H1 (cell line): ENCODE data around the gene GRK5. TPM values are rescaled to one million over a fixed set of nuclear protein-coding genes. Genes with fewer than 3 reads are reported as not detected.

ENCODE experiments used
- CTCF ChIA-PET: fragments of 300-600 bp; sonication (Branson Sonifier 250); formaldehyde crosslinking; loops from one replicate; lab custom pipeline; 2021; ENCODE audit not compliant: partially characterized antibody; lab: Charles Lee
- POLR2A ChIA-PET: fragments of 300-600 bp; sonication (Branson Sonifier 250); formaldehyde crosslinking; loops from one replicate; lab custom pipeline; 2021; ENCODE audit warnings: inconsistent platforms; ENCODE audit not compliant: partially characterized antibody; lab: Charles Lee
- DNase-seq, 2 experiments: peaks; one replicate each; pipeline versions ENCODE4 v3.0.0 to v3.0.0-alpha.2; 2010 to 2022; ENCODE audit warnings: low spot score in 2 of 2, low read depth in 1 of 2, mixed read lengths in 1 of 2
- FAIRE-seq: peaks from 2 replicates; lab custom pipeline; 2011; peaks lifted over from hg19 to GRCh38; lab: Jason Lieb, UNC
- H2AFZ ChIP-seq: 2 replicates; pipeline ENCODE4 v1.8.1; 2012; ENCODE audit warnings: low read length, inconsistent platforms
- H2AK5ac ChIP-seq: 2 replicates; pipeline ENCODE4 v1.6.1; 2013; ENCODE audit warnings: low read depth, low read length
- H2BK120ac ChIP-seq: replicated peaks from 2 replicates; pipeline ENCODE3; 2013; ENCODE audit warnings: low read depth, low read length, inconsistent platforms
- H2BK12ac ChIP-seq: 2 replicates; pipeline ENCODE4 v1.6.1; 2013; ENCODE audit warnings: low read depth, low read length
- H2BK15ac ChIP-seq: 2 replicates; pipeline ENCODE4 v1.6.1; 2013; ENCODE audit warnings: low read length
- H2BK20ac ChIP-seq: 2 replicates; pipeline ENCODE4 v1.6.1; 2013; ENCODE audit warnings: low read length
- H2BK5ac ChIP-seq: 2 replicates; pipeline ENCODE4 v1.6.1; 2013; ENCODE audit warnings: low read depth, low read length
- H3K14ac ChIP-seq: 2 replicates; pipeline ENCODE4 v1.6.1; 2013; ENCODE audit warnings: inconsistent platforms; ENCODE audit not compliant: insufficient read length
- H3K18ac ChIP-seq: 2 replicates; pipeline ENCODE4 v1.6.1; 2013; ENCODE audit warnings: low read length; ENCODE audit errors: extremely low read depth
- H3K23ac ChIP-seq: 2 replicates; pipeline ENCODE4 v1.6.1; 2013; ENCODE audit warnings: inconsistent platforms; ENCODE audit not compliant: insufficient read length
- H3K23me2 ChIP-seq: 2 replicates; pipeline ENCODE4 v1.6.1; 2013; ENCODE audit warnings: low read depth, low read length
- H3K27ac ChIP-seq: 2 replicates; pipeline ENCODE4 v1.6.1; 2011; ENCODE audit warnings: low read depth, low read length, inconsistent platforms
- H3K27me3 ChIP-seq, 4 experiments: replicated peaks in 1 of 4; 1 replicate in 1 of 4; 2 replicates in 3 of 4; pipeline versions ENCODE4 v1.6.1 to v1.8.1; 2011 to 2013; ENCODE audit warnings: low read length in 3 of 4, mild to moderate bottlenecking in 3 of 4, inconsistent platforms in 2 of 4, mixed read lengths in 2 of 4, moderate library complexity in 1 of 4; ENCODE audit not compliant: control insufficient read depth in 3 of 4, insufficient read depth in 3 of 4; ENCODE audit errors: extremely low read depth in 1 of 4
- H3K36me3 ChIP-seq, 4 experiments: 2 replicates each; pipeline versions ENCODE4 v1.6.1 to v1.8.1; 2011 to 2013; ENCODE audit warnings: mild to moderate bottlenecking in 4 of 4, low read length in 3 of 4, moderate library complexity in 2 of 4, control low read depth in 1 of 4, inconsistent platforms in 1 of 4; ENCODE audit not compliant: insufficient read depth in 4 of 4, control insufficient read depth in 2 of 4
- H3K4ac ChIP-seq: replicated peaks from 2 replicates; pipeline ENCODE3; 2013; ENCODE audit warnings: low read length, low read depth, mixed read lengths, inconsistent platforms; ENCODE audit not compliant: insufficient read length
- H3K4me1 ChIP-seq, 4 experiments: replicated peaks in 1 of 4; 1 replicate in 1 of 4; 2 replicates in 3 of 4; pipeline versions ENCODE4 v1.6.1 to v1.8.1; 2011 to 2013; ENCODE audit warnings: low read length in 3 of 4, inconsistent platforms in 2 of 4, mixed read lengths in 1 of 4; ENCODE audit not compliant: insufficient read depth in 4 of 4, control insufficient read depth in 3 of 4
- H3K4me2 ChIP-seq, 2 experiments: 2 replicates each; pipeline versions ENCODE4 v1.6.1 to v1.8.1; 2011 to 2013; ENCODE audit warnings: low read depth in 2 of 2, low read length in 2 of 2, control low read depth in 1 of 2, inconsistent platforms in 1 of 2, mild to moderate bottlenecking in 1 of 2; ENCODE audit not compliant: insufficient read depth in 1 of 2
- H3K4me3 ChIP-seq, 4 experiments: fragments of 200-600, 300-600 bp in 1 of 4; sonication (generic), shearing (Covaris generic), sonication (Bioruptor Twin) in 1 of 4; 2 replicates each; pipeline versions ENCODE4 v1.5.1 to v1.8.1; 2011 to 2016; ENCODE audit warnings: low read length in 4 of 4, low read depth in 3 of 4, control low read depth in 2 of 4, inconsistent platforms in 2 of 4, mild to moderate bottlenecking in 2 of 4, mixed read lengths in 1 of 4, moderate library complexity in 1 of 4; ENCODE audit not compliant: insufficient read depth in 2 of 4; ENCODE audit errors: extremely low read depth in 1 of 4
- H3K56ac ChIP-seq: replicated peaks from 2 replicates; pipeline ENCODE3; 2013; ENCODE audit warnings: low read depth, mild to moderate bottlenecking, mixed read lengths, low read length, inconsistent platforms; ENCODE audit not compliant: insufficient read length
- H3K79me1 ChIP-seq: 2 replicates; pipeline ENCODE4 v1.6.1; 2013; ENCODE audit warnings: low read depth, low read length, control low read depth
- H3K79me2 ChIP-seq, 2 experiments: 2 replicates each; pipeline versions ENCODE4 v1.6.1 to v1.8.1; 2012 to 2013; ENCODE audit warnings: low read length in 2 of 2, mild to moderate bottlenecking in 2 of 2, inconsistent platforms in 1 of 2; ENCODE audit not compliant: insufficient read depth in 2 of 2, control insufficient read depth in 1 of 2
- H3K9ac ChIP-seq, 4 experiments: replicated peaks in 1 of 4; 1 replicate in 1 of 4; 2 replicates in 3 of 4; pipeline versions ENCODE4 v1.6.1 to v1.8.1; 2011 to 2013; ENCODE audit warnings: low read depth in 3 of 4, low read length in 3 of 4, control low read depth in 2 of 4, mild to moderate bottlenecking in 2 of 4, moderate library complexity in 2 of 4, inconsistent platforms in 1 of 4; ENCODE audit errors: extremely low read depth in 1 of 4
- H3K9me3 ChIP-seq, 2 experiments: 2 replicates each; pipeline versions ENCODE4 v1.6.1 to v1.8.1; 2012 to 2013; ENCODE audit warnings: mild to moderate bottlenecking in 2 of 2, moderate library complexity in 2 of 2, control low read depth in 1 of 2, inconsistent platforms in 1 of 2, low read depth in 1 of 2, low read length in 1 of 2, mixed read lengths in 1 of 2; ENCODE audit not compliant: insufficient read depth in 2 of 2
- H4K20me1 ChIP-seq, 2 experiments: replicated peaks in 1 of 2; 2 replicates each; pipeline versions ENCODE3 to v1.8.1; 2011 to 2013; ENCODE audit warnings: inconsistent platforms in 2 of 2, low read length in 2 of 2, mild to moderate bottlenecking in 1 of 2; ENCODE audit not compliant: insufficient read depth in 2 of 2, control insufficient read depth in 1 of 2
- H4K5ac ChIP-seq: 2 replicates; pipeline ENCODE4 v1.6.1; 2013; ENCODE audit warnings: low read length, low read depth, mixed read lengths, inconsistent platforms; ENCODE audit not compliant: insufficient read length
- H4K8ac ChIP-seq: 2 replicates; pipeline ENCODE4 v1.8.0; 2013; ENCODE audit warnings: mild to moderate bottlenecking, moderate library complexity, low read length, inconsistent platforms; ENCODE audit not compliant: insufficient read depth; ENCODE audit errors: extremely low read depth
- H4K91ac ChIP-seq: replicated peaks from 2 replicates; pipeline ENCODE3; 2013; ENCODE audit warnings: low read length, mixed read lengths, inconsistent platforms; ENCODE audit not compliant: insufficient read length
- CBX5 ChIP-seq: fragments of 300-800, 300-1000 bp; sonication (generic); IDR thresholded peaks from 2 replicates; pipeline ENCODE4 v1.7.1; 2016; ENCODE audit warnings: antibody characterized with exemption, low read length, low read depth
- EP300 ChIP-seq, 2 experiments: IDR thresholded peaks; 1 replicate in 1 of 2; 2 replicates in 1 of 2; pipeline ENCODE4 v1.6.1; 2011 to 2012; ENCODE audit warnings: low read depth in 2 of 2, low read length in 2 of 2, mild to moderate bottlenecking in 2 of 2, borderline replicate concordance in 1 of 2, inconsistent platforms in 1 of 2, moderate library complexity in 1 of 2
- EZH2 ChIP-seq: fragments of 200-600 bp; sonication (generic); IDR thresholded peaks from 2 replicates; pipeline ENCODE4 v1.7.1; 2012; ENCODE audit warnings: low read depth, mild to moderate bottlenecking, moderate library complexity, low read length, inconsistent platforms; ENCODE audit not compliant: severe bottlenecking
- HDAC2 ChIP-seq, 2 experiments: fragments of 300-600 bp in 1 of 2; sonication (generic) in 1 of 2; IDR thresholded peaks; 2 replicates each; pipeline ENCODE4 v1.6.1; 2011 to 2012; ENCODE audit warnings: low read depth in 2 of 2, low read length in 2 of 2, mild to moderate bottlenecking in 2 of 2, moderate library complexity in 2 of 2, borderline replicate concordance in 1 of 2, inconsistent platforms in 1 of 2
- MAFK ChIP-seq: IDR thresholded peaks from 2 replicates; pipeline ENCODE4 v1.6.1; 2012; ENCODE audit warnings: low read depth, mild to moderate bottlenecking, improper control_type of control experiment, low read length
- SAP30 ChIP-seq: fragments of 300-600 bp; sonication (generic); IDR thresholded peaks from 2 replicates; pipeline ENCODE4 v1.7.1; 2012; ENCODE audit warnings: low read length, moderate library complexity, mild to moderate bottlenecking, inconsistent platforms; ENCODE audit not compliant: insufficient read depth, insufficient replicate concordance
- SIX5 ChIP-seq: IDR thresholded peaks from 2 replicates; pipeline ENCODE4 v1.6.1; 2011; ENCODE audit warnings: mild to moderate bottlenecking, low read depth, low read length
- SP4 ChIP-seq: IDR thresholded peaks from 2 replicates; pipeline ENCODE4 v1.6.1; 2012; ENCODE audit warnings: low read length, inconsistent platforms
- SRF ChIP-seq: IDR thresholded peaks from 2 replicates; pipeline ENCODE4 v1.6.1; 2011; ENCODE audit warnings: mild to moderate bottlenecking, low read depth, low read length, moderate library complexity
- TAF7 ChIP-seq: optimal IDR thresholded peaks from 2 replicates; pipeline ENCODE3; 2011; ENCODE audit warnings: low read depth, mild to moderate bottlenecking, inconsistent platforms, low read length, moderate library complexity, borderline replicate concordance
- WGBS, 2 experiments: shearing (Covaris generic) in 1 of 2; methylation state at CpG; one replicate each; pipeline versions ENCODE4 v1.1.6 to v1.1.7; 2013 to 2015; ENCODE audit warnings: low lambda C conversion rate in 2 of 2, mixed read lengths in 2 of 2, inconsistent platforms in 1 of 2, low coverage in 1 of 2, missing lambda C conversion rate in 1 of 2; ENCODE audit not compliant: insufficient replicate concordance in 2 of 2, insufficient coverage in 1 of 2, insufficient read length in 1 of 2; ENCODE audit errors: extremely low coverage in 1 of 2, missing lambda C conversion rate in 1 of 2; 5-methylcytosine and 5-hydroxymethylcytosine counted together
- polyA plus RNA-seq, 7 experiments: library from polyadenylated mRNA; depleted of rRNA in 3 of 7; stranded (reverse) in 5 of 7; unstranded in 2 of 7; fragments of >200 nt in 5 of 7; fragments of 200-250 nt in 2 of 7; gene quantifications; 1 replicate in 5 of 7; 2 replicates in 1 of 7; 4 replicates in 1 of 7; pipeline versions ENCODE4 v1.2.1 to v1.2.3, GENCODE V29; 2011 to 2013; ENCODE audit warnings: missing spikeins in 2 of 7, mixed read lengths in 2 of 7
- total RNA-seq: library from RNA; stranded (reverse); fragmentation: NEBNext Ultra II Directional; extraction: Animal tissue kit (Norgen Biotek cat#: 25700); gene quantifications from 2 replicates; pipeline ENCODE4 v1.2.1, GENCODE V29; 2021

GRK5 gene
- total and polyA plus RNA-seq, 2 of the 8 experiments (the other 6 are each of a cell fraction or from before 2014, with no cell fraction given) = 0.54 to 2.5 TPM

DNA sequence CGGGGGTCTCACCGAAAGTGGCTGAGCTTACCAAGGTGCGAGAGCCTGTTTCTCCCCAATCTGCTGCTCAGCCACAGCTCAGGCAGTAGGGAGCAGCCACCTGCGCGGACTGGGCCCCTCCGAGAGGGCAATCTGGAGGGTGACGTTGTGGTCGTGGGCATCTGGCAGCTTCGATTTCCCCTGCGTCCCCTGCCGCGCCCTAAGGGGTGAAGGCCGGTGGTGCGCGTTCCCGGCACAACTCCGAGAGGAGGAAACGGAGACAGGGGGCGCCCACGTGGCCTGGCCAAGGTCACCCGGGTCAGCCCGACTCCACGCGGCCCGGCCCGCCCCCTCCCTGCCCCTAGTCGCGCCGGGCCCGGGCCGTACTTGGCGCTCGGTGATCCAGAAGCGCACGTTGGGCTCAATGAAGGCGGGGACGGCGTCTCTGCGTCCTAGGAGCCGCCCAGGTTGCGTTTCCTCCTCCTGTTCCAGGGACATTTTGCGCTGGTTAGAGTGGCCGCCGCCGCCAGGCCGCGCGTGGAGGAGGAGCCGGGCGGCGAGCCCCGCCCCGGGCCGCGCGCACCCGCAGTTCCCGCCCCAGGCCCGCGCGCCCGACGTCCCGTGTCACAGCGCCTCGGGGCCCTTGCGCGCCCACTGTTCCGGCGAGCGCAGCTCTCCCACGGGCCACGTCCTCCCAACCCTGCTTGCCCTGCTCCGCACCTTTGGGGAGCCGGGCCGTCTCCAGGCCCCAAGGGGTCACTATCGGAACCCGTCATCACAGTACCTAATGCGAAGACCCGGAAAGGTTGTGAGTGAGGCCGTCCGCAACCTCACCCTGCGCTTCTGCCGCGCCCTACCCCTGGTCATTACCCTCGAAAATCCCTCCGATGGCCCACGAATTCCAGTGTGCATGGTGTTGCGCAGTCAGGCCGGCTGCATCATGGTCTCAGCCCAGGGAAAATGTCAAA lies 41.9 kb upstream of the GRK5 start, which contains the start of gene SFXN4:
SFXN4 (minus strand) TSS at position 544 of the 947 bp plus-strand sequence; CDS start at position 477, 67 bp downstream.
- peak within 1 kb of the TSS; percentile 59 to 74 (median 66) for H3K9ac ChIP-seq
- H2BK20ac ChIP-seq = no peak within 1 kb of the TSS
- peak within 1 kb of the TSS; percentile 90 for H4K8ac ChIP-seq
- peak in 1 of 2 experiments; percentile 79 for DNase-seq
- no peak within 1 kb of the TSS for H3K27ac ChIP-seq
- FAIRE-seq = no peak
- H3K27me3 ChIP-seq = no peaks in the 10 kb centered on the region; a peak in 2 of 7 replicates
- no peak within 1 kb of the TSS for H3K23ac ChIP-seq
- CTCF ChIA-PET = interaction anchor here (1.0 to 1.2 kb wide), 2 partner anchors 18 to 26 kb away, joined by 3 read pairs; no protein-coding TSS in a partner anchor
- H2AK5ac ChIP-seq = no peak within 1 kb of the TSS
- H3K4me1 ChIP-seq = peaks cover 0 to 5% (median 0%) of the 10 kb centered on the region in 4 experiments; a peak in 2 of 7 replicates
- H3K18ac ChIP-seq = peak within 1 kb of the TSS; percentile 90
- H3K4me2 ChIP-seq = peak within 1 kb of the TSS; percentile 87 to 99
- H3K9me3 ChIP-seq = no peaks in the 10 kb centered on the region; a peak in 1 of 4 replicates
- H3K14ac ChIP-seq = no peak within 1 kb of the TSS
- peak within 1 kb of the TSS; percentile 88 for H4K91ac ChIP-seq
- H2BK12ac ChIP-seq = no peak within 1 kb of the TSS
- no peak within 1 kb of the TSS; the same call in 1 of the 2 replicates for H2BK5ac ChIP-seq
- peak within 1 kb of the TSS; percentile 41 for H4K5ac ChIP-seq
- H3K4ac ChIP-seq = peak within 1 kb of the TSS; percentile 85
- H3K56ac ChIP-seq = peak within 1 kb of the TSS; percentile 71
- H3K36me3 ChIP-seq = peaks cover 14 to 33% (median 24%) of the 10 kb centered on the region in 4 experiments
- peak within 1 kb of the TSS; percentile 72 for H2AFZ ChIP-seq
- no peak within 1 kb of the TSS for H2BK15ac ChIP-seq
- peaks cover 10% of the 10 kb centered on the region for H3K23me2 ChIP-seq
- POLR2A ChIA-PET = interaction anchor here (0.6 to 2.8 kb wide), 13 partner anchors 11 to 420 kb away, joined by 3 to 9 read pairs (median 3); no protein-coding TSS in a partner anchor
- H2BK120ac ChIP-seq = no peak within 1 kb of the TSS
- WGBS, 2 experiments = 3% methylated on average over 73 of the region's 90 CpGs; no CpG with 5 or more reads in 1 of the 2 experiments
- H3K4me3 ChIP-seq = peak within 1 kb of the TSS; percentile 47 to 80 (median 54)
- no peaks in the 10 kb centered on the region for H3K79me1 ChIP-seq
- no peaks in the 10 kb centered on the region for H3K79me2 ChIP-seq
- no peaks in the 10 kb centered on the region for H4K20me1 ChIP-seq
- TF ChIP-seq EZH2 (no peak), SAP30 (no peak), EP300 (IDR thresholded peaks at IDR 0.05; ENCODE audit: borderline replicate concordance in 1 of 2, low read depth in 2 of 2, low read length in 2 of 2) (no peak), MAFK (no peak), CBX5 (no peak), SIX5 (no peak), TAF7 (peak; percentile 44), SP4 (no peak), HDAC2 (IDR thresholded peaks at IDR 0.05; ENCODE audit: borderline replicate concordance in 1 of 2, low read depth in 2 of 2, low read length in 2 of 2) (no peak; a peak in 1 of 4 replicates), SRF (no peak)
